ENCODE data around the gene PDYN.

DNA sequence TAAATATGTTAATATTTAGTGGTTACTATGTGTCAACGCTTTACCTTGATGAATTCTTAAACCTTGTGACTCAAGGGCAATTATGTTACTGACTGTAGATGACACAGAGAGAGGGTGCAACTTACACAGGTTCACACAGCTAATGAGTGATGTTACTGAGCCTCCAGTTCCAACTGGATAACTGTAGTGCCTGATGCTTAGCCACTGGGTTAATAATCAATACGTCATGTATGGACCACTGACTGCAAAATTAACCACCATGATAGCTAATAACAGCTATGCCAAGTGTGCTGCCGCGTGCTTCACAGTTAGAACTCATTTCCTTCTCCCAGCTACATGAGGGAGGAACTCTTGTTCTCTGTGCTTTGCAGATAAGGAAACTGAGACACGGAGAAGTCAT lies 53.3 kb downstream of the PDYN start:
- TF ChIP-seq CTCF (IDR thresholded peaks at IDR 0.05) (no peak), POLR2A (IDR thresholded peaks at IDR 0.05) (no peak), EP300 (IDR thresholded peaks at IDR 0.05; ENCODE audit: low read depth) (no peak)
